TTC549 (cell line): ENCODE measurements around the gene RUNDC3A.
"Not testable (repeated sequence)": the region's sequence is repeated elsewhere in the genome, so short reads cannot be mapped to it uniquely, and the experiment has no call there.

Source experiments
- FAIRE-seq: peaks from 2 replicates; lab custom pipeline; 2012; peaks lifted over from hg19 to GRCh38; lab: Jason Lieb, UNC

The RUNDC3A gene

DNA sequence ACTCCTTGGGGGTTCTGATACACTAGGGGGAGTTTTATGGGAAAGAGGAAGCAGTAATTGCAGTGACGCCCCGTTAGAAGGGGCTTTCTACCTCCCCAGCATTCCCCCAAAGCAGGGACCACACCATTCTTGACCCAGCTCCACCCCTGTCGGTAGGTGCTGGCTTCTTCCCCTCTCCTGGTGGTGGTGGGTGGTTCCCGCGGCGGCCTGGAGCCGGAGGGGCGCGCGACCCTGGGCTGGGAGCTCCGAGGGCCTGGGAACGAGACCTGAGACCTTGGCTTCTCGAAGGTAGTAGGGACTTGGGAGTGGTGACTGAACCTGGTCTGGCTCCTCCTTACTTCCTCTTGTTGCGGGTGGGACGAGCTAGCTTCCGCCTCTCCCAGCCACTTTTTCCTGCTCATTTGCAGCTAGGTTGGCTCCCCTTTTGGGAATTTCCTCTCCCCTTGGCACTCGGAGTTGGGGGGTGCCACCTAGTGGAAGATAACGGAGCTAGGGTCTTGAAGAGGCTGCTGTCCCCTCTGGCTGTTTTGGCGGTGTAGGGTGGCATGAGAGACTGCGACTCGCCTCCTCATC lies 37.1 kb downstream of the RUNDC3A start:
- FAIRE-seq = no peak

DNA sequence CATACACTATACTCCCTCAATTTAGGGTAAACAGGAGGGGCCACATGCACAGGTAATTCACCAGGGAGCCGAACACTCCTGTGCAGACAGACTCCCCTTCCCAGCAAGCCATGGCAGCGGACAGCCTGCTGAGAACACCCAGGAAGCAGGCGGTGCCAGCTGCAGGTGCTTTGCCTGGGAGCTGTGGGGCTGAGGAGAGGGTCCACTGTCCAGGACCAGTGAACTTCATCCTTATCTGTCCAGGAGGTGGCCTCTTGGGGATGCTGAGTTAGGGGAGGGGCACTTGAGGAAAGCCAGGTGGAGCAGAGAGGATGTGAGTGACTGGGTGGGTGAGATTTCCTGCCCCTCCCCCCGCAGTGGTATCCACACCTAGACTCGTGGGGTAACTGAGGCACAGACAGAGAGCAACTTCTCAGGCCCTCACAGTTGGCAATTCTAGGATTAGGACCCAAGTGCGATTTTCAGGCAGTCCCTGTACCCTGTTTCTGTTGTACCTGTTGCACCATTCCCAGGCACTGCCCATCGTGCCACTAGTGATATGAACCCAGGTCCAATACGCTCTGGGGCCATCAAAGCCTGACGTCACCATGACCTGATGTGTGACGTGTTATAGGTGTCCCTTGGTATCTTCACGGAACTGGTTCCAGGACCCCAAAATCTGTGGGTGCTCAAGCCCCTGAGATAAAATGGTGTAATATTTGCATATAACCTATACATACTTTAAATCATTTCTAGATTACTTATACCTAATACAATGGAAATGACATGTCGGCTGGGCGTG lies 37.9 kb downstream of the RUNDC3A start:
- FAIRE-seq = no peak

DNA sequence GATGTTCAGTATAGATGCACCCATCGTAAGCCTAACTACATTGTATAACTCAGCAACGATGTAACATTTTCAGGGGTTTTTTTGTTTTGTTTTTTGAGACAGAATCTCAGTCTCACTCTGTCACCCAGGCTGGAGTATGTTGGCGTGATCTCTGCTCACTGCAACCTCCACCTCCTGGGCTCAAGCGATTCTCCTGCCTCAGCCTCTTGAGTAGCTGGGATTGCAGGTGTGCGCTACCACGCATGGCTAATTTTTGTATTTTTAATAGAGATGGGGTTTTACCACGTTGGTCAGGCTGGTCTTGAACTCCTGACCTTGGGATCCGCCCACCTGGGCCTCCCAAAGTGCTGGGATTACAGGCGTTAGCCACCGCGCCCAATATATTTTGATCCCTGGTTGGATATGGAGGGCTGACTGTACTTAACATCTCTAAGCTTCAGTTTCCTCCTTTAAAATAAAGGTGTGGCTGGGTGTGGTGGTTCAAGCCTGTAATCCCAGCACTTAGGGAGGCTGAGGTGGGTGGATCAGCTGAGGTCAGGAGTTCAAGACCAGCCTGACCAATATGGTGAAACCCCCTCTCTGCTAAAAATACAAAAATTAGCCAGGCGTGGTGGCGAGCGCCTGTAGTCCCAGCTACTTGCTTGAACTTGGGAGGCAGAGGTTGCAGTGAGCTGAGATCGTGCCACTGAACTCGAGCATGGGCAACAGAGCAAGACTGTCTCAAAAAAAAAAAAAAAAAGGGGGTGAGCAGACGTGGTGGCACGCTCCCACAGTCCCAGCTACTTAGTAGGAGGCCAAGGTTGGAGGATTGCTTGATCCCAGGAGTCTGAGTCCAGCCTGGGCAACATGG lies 39.0 kb downstream of the RUNDC3A start:
- FAIRE-seq = not testable (repeated sequence)

DNA sequence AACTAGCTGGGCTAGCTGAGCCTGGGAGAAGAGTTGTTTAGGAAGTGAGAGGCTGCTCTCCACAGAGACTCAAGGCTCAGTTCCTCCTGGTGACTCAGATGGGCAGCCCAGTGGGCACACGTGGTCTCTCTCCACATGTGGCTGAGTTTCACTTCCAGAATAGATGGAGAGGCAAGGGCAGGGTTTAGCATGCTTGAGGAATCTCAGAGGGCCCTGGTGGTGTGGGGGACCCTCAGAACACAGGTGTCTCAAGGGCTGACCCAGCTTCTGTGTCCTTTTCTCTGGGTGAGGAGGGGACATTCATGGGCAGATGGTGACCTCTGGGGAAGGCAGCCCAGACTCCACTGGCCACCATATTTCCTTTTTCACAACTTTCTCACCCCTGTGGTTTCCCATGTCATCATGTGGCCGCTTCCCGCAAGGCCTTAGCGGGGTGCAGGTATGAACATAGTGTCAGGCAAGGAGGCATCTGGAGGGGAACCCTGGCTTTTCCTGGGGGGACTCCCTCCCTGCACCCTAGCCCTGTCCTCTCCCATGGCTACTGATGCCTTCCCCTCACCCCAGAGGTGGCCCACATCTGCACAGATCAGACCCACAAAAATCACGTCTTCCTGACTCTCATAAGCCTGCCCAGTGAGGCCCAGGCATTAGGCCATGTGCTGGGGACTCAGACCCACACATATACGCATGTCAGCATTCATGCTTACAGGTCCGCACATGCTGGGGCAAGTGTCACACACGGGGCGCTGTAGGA lies 40.0 kb downstream of the RUNDC3A start:
- FAIRE-seq = no peak

DNA sequence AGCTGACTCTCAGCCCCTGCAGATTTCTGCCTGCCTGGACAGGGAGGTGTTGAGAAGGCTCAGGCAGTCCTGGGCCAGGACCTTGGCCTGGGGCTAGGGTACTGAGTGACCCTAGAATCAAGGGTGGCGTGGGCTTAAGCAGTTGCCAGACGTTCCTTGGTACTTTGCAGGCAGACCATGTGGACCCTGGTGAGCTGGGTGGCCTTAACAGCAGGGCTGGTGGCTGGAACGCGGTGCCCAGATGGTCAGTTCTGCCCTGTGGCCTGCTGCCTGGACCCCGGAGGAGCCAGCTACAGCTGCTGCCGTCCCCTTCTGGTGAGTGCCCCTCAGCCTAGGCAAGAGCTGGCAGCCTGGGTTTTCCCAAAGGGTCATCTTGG lies 40.6 kb downstream of the RUNDC3A start:
- FAIRE-seq = no peak

DNA sequence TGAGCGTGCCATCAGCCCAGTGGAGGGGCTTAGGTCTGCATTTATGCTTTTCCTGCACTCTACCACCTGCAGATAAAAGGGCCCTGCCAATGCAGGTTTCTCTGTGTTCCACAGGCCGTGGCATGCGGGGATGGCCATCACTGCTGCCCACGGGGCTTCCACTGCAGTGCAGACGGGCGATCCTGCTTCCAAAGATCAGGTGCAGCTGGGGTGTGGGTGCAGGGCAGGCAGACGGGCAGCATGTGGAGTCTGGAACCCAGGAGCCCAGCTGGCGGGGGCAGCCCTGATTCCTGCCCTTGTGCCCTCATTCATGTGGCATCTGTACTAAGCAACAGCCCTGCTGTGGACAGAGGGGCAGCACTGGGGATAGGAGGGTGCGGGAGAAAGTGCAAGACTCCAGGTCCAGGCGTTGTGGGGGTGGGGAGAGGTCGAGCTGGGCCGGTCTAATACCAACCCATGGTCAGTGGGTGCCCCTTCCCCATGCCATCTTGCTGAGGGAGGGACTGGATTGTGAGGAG lies 41.2 kb downstream of the RUNDC3A start:
- FAIRE-seq = no peak

DNA sequence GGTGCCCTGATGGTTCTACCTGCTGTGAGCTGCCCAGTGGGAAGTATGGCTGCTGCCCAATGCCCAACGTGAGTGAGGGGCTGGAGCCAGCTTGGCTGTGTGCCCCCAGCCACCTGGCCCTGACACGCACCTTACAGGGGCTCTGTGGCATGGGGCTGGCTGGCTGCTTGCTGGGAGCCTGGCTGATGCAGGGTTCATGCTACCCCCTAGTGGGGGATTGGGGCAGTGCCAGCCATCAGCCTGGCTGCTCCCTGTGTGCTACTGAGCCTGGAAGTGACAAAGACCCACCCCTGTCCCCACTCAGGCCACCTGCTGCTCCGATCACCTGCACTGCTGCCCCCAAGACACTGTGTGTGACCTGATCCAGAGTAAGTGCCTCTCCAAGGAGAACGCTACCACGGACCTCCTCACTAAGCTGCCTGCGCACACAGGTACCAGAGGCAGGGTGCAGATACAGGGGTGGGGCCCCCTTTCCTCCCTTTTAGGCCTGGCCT lies 42.4 kb downstream of the RUNDC3A start:
- FAIRE-seq = no peak

DNA sequence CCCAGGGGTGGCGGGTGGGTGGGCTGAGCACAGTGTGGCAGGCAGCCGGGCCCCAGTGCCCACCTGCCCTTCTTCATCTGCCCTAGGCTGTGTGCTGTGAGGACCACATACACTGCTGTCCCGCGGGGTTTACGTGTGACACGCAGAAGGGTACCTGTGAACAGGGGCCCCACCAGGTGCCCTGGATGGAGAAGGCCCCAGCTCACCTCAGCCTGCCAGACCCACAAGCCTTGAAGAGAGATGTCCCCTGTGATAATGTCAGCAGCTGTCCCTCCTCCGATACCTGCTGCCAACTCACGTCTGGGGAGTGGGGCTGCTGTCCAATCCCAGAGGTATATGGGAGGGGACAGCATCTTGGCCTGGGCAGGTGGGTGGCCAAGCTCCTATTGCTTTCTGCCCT lies 43.1 kb downstream of the RUNDC3A start:
- FAIRE-seq = no peak

DNA sequence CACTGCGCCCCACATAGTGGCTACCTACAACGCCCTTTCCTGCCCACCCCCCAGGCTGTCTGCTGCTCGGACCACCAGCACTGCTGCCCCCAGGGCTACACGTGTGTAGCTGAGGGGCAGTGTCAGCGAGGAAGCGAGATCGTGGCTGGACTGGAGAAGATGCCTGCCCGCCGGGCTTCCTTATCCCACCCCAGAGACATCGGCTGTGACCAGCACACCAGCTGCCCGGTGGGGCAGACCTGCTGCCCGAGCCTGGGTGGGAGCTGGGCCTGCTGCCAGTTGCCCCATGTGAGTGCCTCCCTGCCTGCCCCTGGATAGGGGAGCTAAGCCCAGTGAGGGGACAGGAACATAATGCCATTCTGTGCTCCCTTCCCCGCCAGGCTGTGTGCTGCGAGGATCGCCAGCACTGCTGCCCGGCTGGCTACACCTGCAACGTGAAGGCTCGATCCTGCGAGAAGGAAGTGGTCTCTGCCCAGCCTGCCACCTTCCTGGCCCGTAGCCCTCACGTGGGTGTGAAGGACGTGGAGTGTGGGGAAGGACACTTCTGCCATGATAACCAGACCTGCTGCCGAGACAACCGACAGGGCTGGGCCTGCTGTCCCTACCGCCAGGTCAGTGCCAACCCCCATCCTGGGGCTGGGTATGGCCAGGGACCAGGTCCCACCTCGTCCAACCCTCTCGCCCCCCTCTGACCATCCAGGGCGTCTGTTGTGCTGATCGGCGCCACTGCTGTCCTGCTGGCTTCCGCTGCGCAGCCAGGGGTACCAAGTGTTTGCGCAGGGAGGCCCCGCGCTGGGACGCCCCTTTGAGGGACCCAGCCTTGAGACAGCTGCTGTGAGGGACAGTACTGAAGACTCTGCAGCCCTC lies 43.8 kb downstream of the RUNDC3A start:
- no peak for FAIRE-seq

DNA sequence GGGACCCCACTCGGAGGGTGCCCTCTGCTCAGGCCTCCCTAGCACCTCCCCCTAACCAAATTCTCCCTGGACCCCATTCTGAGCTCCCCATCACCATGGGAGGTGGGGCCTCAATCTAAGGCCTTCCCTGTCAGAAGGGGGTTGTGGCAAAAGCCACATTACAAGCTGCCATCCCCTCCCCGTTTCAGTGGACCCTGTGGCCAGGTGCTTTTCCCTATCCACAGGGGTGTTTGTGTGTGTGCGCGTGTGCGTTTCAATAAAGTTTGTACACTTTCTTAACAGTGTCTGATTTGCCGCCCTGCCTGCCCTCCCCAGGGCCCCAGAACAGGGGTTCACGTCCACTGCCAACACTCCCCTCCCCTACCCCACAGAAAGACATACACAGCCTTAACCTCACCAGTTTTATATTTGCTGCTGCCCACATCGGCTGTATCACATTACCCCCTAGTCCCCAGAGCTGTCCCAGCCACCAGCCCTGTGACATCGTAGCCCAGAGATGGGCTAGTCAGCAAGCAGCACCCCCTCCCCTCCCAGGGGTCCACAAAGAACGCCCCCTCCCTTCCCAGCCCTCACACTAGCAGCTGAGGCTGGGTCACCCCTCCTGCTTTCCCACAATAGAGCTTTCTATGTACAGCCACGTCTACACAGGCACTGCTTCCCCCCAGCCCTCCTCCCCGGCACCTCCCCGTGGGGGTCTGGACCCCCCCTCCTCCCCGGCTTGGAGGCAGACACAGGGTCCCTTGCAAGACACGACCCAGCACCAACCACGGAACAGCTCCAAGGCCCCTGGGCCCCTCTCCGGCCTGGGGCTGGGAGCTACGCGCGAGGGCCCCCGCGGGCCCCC lies 44.6 kb downstream of the RUNDC3A start:
- FAIRE-seq = no peak

DNA sequence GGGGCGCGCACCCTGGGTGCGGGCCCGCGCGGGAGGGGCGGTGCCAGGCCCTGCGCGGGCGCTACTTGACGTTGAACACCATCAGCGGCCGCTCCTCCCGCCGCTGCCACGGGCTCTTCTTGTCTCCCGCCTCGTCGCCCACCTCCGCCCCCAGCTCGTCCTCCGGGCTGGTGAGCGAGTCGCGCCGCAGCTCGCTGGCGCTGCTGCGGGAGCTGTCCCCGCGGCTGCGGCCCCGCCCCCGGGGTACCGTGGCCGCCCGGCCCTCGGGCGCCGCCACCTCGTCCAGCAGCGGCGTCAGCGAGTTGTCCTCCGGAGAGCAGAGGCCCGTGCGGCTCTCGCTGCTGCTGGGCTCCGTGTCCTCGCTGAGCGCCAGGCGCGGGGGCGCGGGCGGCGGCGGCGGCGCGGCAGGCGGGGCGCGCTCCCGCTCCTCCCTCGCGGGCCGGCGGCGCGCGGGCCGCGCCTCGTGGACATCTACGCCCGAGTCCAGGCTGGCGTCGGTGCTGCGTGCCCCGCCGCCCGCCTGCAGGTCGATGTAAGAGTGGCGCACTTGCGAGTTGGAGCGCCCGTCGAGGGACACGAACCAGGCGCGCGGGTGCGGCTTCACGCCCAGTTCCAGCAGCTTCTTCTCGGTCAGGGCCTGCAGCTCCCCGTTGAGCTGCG lies 45.4 kb downstream of the RUNDC3A start:
- FAIRE-seq = no peak

DNA sequence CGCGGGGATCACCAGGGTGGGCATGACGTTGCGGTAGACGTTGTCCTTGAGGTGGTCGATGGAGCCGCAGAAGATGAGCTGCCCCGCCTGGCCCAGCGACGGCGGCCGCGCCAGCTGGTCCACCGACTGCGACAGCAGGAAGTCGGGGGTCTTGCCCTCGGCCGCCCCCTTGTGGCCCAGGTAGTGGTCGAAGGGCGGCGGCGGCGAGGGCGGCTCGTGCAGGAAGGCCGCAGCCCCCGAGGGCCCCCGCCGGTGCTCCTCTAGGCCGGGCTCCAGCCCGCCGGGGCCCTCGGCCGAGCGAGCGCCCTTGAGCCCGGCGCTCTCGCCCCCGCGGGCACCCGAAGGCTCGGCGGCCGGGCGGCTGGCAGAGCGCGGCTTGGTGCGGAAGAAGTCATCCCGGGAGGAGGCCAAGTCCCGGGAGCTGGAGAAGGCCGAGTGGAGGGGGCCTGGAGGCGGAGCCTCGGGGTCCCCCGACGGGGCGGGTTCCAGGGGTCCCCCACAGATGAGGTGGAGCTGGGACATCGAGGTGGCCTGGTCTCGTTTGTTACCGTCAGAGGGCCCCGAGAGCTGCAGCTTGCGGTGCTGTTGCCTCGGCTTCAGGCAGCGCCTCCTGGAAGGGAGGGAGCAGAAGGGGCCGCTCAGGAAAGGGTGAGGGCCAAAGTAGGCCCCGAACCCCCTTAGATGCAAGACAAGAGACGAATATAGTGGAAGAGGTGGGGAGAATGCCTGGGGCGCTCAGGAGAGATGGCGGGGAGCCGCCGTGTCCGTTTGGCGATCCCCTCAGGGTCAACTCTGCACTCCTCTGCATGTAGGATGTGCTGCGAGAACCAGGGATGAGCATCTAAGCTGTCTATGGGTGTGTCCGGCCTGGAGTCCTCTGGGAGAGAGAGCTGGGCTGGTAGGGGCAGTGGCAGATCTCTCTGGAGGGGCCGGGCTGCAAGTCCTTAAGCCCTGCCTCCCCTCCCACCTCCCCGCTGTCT lies 46.5 kb downstream of the RUNDC3A start:
- FAIRE-seq = no peak

DNA sequence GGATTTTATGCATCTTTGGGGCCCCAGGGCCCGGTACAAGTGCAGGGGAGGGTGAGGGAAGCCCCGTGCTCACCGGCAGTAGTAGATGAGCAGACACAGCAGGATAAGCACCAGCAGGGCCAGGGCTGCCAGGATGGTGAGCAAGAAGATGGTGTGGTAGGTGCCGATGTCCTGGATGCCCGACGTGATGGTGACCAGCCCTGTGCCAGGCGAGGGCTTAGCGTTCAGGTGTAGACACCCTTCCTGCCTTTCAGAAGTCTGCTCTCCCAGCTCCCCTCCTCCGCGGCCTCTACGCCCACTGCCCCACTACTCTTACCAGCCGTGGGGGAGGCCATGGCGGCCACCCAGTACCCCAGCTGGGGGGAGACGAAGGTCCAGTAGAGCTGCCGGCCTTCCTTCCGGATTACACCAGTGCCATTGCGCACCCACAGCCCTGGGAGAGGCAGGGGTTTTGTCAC lies 47.3 kb downstream of the RUNDC3A start:
- FAIRE-seq = no peak

DNA sequence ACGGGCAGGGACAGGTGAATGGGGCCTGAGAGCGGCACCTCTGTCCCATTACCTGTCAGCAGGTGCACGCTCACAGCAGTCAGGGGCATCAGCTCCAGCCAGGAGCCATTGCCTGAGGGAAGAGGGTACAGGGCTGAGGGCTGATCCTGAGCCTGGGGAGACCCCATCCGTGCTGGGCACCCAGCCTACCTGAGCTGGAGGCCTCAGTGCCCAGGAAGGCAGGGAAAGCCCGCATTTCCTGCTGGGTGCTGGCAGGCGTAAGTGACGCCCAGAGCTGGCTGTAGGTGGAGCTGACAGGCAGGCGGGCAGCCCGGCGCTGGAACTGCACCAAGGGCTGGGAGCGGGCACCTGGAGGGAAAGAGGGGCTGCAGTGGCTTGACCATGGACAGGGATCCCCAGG lies 47.8 kb downstream of the RUNDC3A start:
- no peak for FAIRE-seq

DNA sequence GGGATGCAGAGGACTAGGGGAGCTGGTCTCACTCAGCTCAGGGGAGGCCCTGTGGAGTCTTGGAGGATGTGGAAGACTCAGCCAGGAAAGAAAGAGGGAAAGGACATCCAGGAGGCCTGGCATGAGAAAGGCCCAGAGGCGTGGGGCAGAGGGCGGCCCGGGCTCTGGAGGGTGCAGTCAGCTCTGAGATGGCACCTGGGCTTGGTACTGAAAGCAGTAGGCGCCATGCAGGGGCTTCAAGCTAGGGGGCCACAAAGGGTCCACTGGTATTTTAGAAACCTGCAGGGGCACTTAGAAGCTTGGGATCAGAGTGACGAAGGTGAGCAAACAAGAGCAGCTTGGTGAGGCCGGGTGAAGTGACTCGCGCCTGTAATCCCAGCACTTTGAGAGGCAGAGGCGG lies 49.7 kb downstream of the RUNDC3A start:
- no peak for FAIRE-seq

DNA sequence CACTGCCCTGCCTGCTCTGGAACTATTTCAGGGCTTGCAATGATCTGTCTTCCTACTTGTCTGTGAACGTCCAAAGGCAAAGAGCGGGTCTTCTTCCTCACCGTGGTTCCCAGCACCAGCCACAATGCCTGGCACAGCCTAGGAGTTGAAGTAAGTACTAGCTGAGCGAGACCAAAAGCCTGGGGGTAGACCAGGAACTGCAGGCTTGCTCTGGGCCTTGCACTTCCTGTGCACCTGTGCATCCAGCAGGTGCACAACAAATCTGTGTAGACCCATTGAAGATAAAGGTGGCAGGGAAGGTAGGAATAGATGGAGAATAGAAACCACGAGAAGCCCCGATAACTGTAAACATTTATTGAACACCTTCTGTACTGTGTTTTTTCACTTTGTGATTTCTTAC lies 50.6 kb downstream of the RUNDC3A start:
- no peak for FAIRE-seq

DNA sequence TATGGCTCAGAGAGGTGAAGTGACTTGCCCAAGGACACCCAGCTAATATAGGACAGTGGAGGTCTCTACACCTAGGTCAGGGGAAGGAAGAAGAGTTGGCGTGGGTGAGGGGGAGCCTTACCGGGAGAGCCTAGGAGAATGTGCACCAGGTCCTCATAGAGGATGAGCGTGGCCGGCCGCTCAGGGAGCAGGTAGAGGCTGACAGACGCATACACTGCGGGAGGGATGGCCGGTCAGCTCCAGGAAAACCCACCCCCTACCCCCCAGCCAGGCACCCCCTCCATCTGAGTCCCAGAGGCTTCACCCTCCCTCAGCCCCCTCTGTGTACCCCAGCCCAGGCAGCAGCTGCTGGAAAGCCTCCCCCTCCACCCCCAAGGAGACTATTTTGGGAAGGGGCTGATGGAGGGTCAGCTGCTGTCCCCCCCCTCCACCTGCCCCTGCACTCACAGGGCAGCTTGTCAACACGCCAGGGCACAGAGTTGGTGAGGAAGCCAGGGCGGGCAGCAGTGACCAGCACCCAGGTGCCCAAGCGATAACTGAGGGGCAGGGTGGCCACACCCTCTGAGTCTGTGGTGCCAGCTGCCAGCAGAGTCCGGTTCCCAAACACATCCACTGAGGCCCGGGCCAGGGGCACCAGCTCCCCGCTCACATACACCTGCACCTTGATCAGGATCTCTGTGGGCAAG lies 51.2 kb downstream of the RUNDC3A start:
- no peak for FAIRE-seq

DNA sequence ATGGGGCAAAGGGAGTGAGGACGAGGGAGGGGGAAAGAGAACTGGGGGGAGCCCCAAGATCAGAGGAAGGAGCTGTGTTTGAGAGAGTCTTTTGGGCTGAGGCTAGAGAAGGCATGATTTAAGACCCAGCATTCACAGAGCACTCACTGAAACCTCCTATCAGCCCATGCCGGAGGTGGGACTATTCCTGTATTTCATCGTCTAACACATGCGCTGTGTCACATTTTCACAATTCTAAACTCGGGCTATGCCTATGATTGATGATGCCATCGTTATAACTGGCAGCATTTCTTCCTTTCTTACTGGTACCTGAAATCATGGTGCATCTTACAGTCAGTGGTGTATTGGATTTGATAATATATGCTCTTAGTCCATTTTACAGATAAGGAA lies 51.7 kb downstream of the RUNDC3A start:
- FAIRE-seq = no peak
